ENCODE data around the gene NKIRAS1.

- TF ChIP-seq CTCF (conservative IDR thresholded peaks at IDR 0.05 in 1 of 2, IDR thresholded peaks at IDR 0.05 in 1 of 2; ENCODE audit: low read depth in 1 of 2, low read length in 2 of 2) (no peak), EZH2 (IDR thresholded peaks at IDR 0.05; ENCODE audit: low read length, missing control alignments) (no peak)
Measured at GRCh38 chr3:23945663-23945912, 28.8 kb upstream of the NKIRAS1 start.
